OCI-LY7 (cell line): ENCODE results near the gene APLP1. TPM values are rescaled to one million over a fixed set of nuclear protein-coding genes. Genes with fewer than 3 reads are reported as not detected.
"Not testable (repeated sequence)": the region's sequence is repeated elsewhere in the genome, so short reads cannot be mapped to it uniquely, and the experiment has no call there.

Experiments used
- BruUV-seq: library from RNA; stranded (reverse); fragments of 400-500 nt; replicated peaks from 2 replicates; lab custom pipeline; 2021; lab: Mats Ljungman, UMichigan
- CTCF ChIA-PET: fragments of 300-600 bp; sonication (Branson Sonifier 250); formaldehyde crosslinking; loops from one replicate; lab custom pipeline; 2022; ENCODE audit warnings: antibody characterized with exemption; ENCODE audit not compliant: unreplicated experiment; lab: Charles Lee
- POLR2A ChIA-PET: fragments of 300-600 bp; sonication (Branson Sonifier 250); formaldehyde crosslinking; loops from one replicate; lab custom pipeline; 2022; ENCODE audit warnings: antibody characterized with exemption; lab: Charles Lee
- DNase-seq: peaks from one replicate; pipeline ENCODE4 v3.0.0-alpha.2; 2015; ENCODE audit warnings: low spot score
- H2AFZ ChIP-seq: fragments of 200-600 bp; sonication (generic), shearing (Covaris generic); 2 replicates; pipeline ENCODE4 v1.6.1; 2014; ENCODE audit warnings: mild to moderate bottlenecking, antibody characterized with exemption, low read length, moderate library complexity
- H3K27ac ChIP-seq: fragments of 200-600 bp; sonication (generic); 2 replicates; pipeline ENCODE4 v1.5.1; 2014; ENCODE audit warnings: mixed run types, low read depth, mild to moderate bottlenecking, moderate library complexity, low read length, inconsistent platforms; ENCODE audit not compliant: poor library complexity, severe bottlenecking
- H3K36me3 ChIP-seq: fragments of 200-600 bp; sonication (generic); 2 replicates; pipeline ENCODE4 v1.6.1; 2014; ENCODE audit warnings: mild to moderate bottlenecking, antibody characterized with exemption, low read length, moderate library complexity, mixed read lengths; ENCODE audit not compliant: insufficient read depth
- H3K4me1 ChIP-seq: fragments of 200-600 bp; sonication (generic); 2 replicates; pipeline ENCODE4 v1.5.1; 2014; ENCODE audit warnings: mild to moderate bottlenecking, low read length; ENCODE audit not compliant: insufficient read depth, poor library complexity, severe bottlenecking
- H3K4me2 ChIP-seq: fragments of 200-600 bp; sonication (generic); 2 replicates; pipeline ENCODE4 v1.6.1; 2014; ENCODE audit warnings: mild to moderate bottlenecking, low read length
- H3K4me3 ChIP-seq: fragments of 200-600 bp; sonication (generic); 2 replicates; pipeline ENCODE4 v1.5.1; 2014; ENCODE audit warnings: mild to moderate bottlenecking, low read depth, low read length; ENCODE audit not compliant: poor library complexity, severe bottlenecking
- H3K79me2 ChIP-seq: fragments of 200-600 bp; sonication (generic); 2 replicates; pipeline ENCODE4 v1.6.1; 2016; ENCODE audit warnings: low read depth, mild to moderate bottlenecking, low read length, moderate library complexity, mixed read lengths; ENCODE audit not compliant: insufficient read depth
- H3K9me2 ChIP-seq: fragments of 200-600 bp; sonication (generic); 2 replicates; pipeline ENCODE4 v1.6.1; 2016; ENCODE audit warnings: mild to moderate bottlenecking, low read length, mixed read lengths; ENCODE audit not compliant: insufficient read depth
- H3K9me3 ChIP-seq: fragments of 200-600 bp; sonication (generic); 2 replicates; pipeline ENCODE4 v1.6.1; 2014; ENCODE audit warnings: mild to moderate bottlenecking, mixed run types, low read length, mixed read lengths
- H4K20me1 ChIP-seq: fragments of 200-600 bp; sonication (generic); 2 replicates; pipeline ENCODE4 v1.6.1; 2014; ENCODE audit warnings: mild to moderate bottlenecking, antibody characterized with exemption, low read length, moderate library complexity, mixed read lengths; ENCODE audit not compliant: insufficient read depth
- CTCF ChIP-seq: fragments of 200-600 bp; sonication (generic); conservative IDR thresholded peaks from 2 replicates; pipeline ENCODE4 v1.5.1; 2014; ENCODE audit warnings: mild to moderate bottlenecking, antibody characterized with exemption, low read length, moderate library complexity, mixed read lengths
- EZH2phosphoT487 ChIP-seq: fragments of 200-600 bp; sonication (generic); IDR thresholded peaks from 2 replicates; pipeline ENCODE4 v1.6.1; 2018; ENCODE audit warnings: low read depth, borderline replicate concordance, mild to moderate bottlenecking, mixed run types, antibody characterized with exemption, low read length, moderate library complexity, mixed read lengths
- intact Hi-C: fragments of 100-400 bp; cut with micrococcal nuclease; formaldehyde crosslinking; loops from one replicate; pipeline ENCODE4 v1.10.0; 2022; ENCODE audit not compliant: unreplicated experiment
- total RNA-seq, 2 experiments: library from RNA; depleted of rRNA in 1 of 2; stranded (reverse); fragments of >200 nt in 1 of 2; shearing (Covaris generic) in 1 of 2; gene quantifications; 2 replicates each; pipeline ENCODE4 v1.2.3, GENCODE V29; 2014 to 2022

APLP1 gene
- total RNA-seq, 2 experiments from 2014 or later = 0.13 to 1.2 TPM

DNA sequence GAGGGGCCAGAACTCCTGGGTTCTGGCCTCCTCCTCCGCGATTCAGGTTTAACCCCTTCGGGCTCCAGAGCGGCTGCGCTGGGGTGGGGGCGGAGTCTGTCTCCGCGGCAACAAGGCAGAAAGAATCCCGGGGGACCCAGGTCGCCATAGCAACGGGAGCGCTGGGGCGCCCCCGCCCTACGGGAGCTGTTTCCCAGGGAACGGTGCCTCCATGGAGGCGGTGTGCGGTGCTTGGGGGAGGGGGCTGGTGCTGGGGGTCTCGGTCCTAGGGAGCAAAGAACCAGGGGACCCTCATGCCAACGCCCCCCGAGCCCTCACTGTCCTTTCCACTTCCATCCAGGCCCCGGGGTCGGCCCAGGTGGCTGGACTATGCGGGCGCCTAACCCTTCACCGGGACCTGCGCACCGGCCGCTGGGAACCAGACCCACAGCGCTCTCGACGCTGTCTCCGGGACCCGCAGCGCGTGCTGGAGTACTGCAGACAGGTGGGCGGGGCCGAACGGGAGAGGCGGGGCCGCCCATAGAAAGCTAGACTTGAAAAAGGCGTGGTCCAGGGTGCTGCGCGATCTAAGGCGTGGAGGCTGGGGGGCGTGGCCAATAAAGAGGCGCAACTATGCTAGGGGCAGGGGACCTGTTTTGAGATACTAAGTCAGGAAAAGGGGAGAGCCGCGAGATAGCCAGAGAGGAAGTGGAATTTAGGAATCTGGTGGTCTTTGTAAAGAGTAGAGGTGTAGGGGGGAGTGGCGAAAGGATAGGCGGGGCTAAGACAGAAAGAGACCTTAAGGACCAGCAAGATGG lies 1.2 kb downstream of the APLP1 start:
- intact Hi-C loops = no loop called here
- peak overlapping the region; percentile 83 for H3K4me2 ChIP-seq
- DNase-seq = peak; percentile 87
- no TSS peak for BruUV-seq
- H2AFZ ChIP-seq = peak overlapping the region; percentile 65
- no peak overlapping the region for H3K27ac ChIP-seq
- no peaks in the 10 kb centered on the region for H3K36me3 ChIP-seq
- no peaks in the 10 kb centered on the region for H3K79me2 ChIP-seq
- H3K9me3 ChIP-seq = no peaks in the 10 kb centered on the region
- ChIA-PET POLR2A (interaction anchor here (0.5 to 1.3 kb wide), 2 partner anchors 13 to 70 kb away, joined by 3 read pairs; partner anchors contain the start of gene KIRREL2), CTCF (no interaction called here)
- H3K4me1 ChIP-seq = peaks cover 17% of the 10 kb centered on the region
- no peak for TF ChIP-seq EZH2phosphoT487
- no peak for TF ChIP-seq CTCF
- no peaks in the 10 kb centered on the region for H4K20me1 ChIP-seq
- H3K9me2 ChIP-seq = no peaks in the 10 kb centered on the region
- peak overlapping the region; percentile 65 for H3K4me3 ChIP-seq

- H3K9me3 ChIP-seq, H4K20me1 ChIP-seq, intact Hi-C loops, H3K27ac ChIP-seq, CTCF ChIA-PET, H3K9me2 ChIP-seq, H3K79me2 ChIP-seq, BruUV-seq, H3K36me3 ChIP-seq: not testable (repeated sequence)
- peak overlapping the region; percentile 65 for H2AFZ ChIP-seq
- peak overlapping the region; percentile 83 for H3K4me2 ChIP-seq
- peak; percentile 79 for DNase-seq
- H3K4me3 ChIP-seq = peak overlapping the region; percentile 65
- H3K4me1 ChIP-seq = peaks cover 17% of the 10 kb centered on the region
- POLR2A ChIA-PET = interaction anchor here (0.5 to 1.3 kb wide), 2 partner anchors 14 to 71 kb away, joined by 3 read pairs; partner anchors contain the start of gene KIRREL2
Measured at GRCh38 chr19:35870124-35870736, 1.9 kb downstream of the APLP1 start.

DNA sequence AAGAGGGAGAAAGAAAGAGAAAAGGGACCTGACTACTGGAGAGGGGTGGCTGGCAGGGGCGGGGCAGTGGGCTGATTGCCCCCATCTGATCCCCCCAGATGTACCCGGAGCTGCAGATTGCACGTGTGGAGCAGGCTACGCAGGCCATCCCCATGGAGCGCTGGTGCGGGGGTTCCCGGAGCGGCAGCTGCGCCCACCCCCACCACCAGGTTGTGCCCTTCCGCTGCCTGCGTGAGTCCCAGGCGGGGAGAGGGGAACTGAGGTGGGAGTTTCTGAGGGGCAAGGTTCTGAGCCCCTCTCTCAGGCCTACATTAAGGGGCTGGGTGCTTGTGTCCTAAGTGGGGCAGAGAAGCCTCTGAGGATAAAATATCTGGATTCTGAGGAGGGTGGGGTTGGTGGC lies 2.4 kb downstream of the APLP1 start:
- ChIA-PET POLR2A (no interaction called here), CTCF (no interaction called here)
- Histone ChIP-seq H3K9me3 (no peaks in the 10 kb centered on the region), H3K4me3 (no peak overlapping the region), H3K79me2 (no peaks in the 10 kb centered on the region), H3K36me3 (no peaks in the 10 kb centered on the region), H3K27ac (no peak overlapping the region), H3K4me2 (no peak overlapping the region), H2AFZ (no peak overlapping the region), H3K4me1 (peaks cover 17% of the 10 kb centered on the region), H3K9me2 (no peaks in the 10 kb centered on the region), H4K20me1 (no peaks in the 10 kb centered on the region)
- DNase-seq = no peak
- no peak for TF ChIP-seq EZH2phosphoT487
- no peak for TF ChIP-seq CTCF
- intact Hi-C loops = no loop called here
- no TSS peak for BruUV-seq
